GM20000 (cell line): ENCODE results near the gene NFIL3.
A peak's percentile ranks its signal among the peaks of the same experiment; 100 is the strongest.

Experiments used
- DNase-seq: peaks from one replicate; pipeline ENCODE4 v3.0.0; 2012; ENCODE audit warnings: low spot score
- TF ChIP-seq, protein P1 (sequence below): IDR thresholded peaks from 2 replicates; pipeline ENCODE4 v1.5.1; 2012; ENCODE audit warnings: mild to moderate bottlenecking, control low read depth; ENCODE audit errors: extremely low read depth, missing control alignments

The NFIL3 gene

DNA sequence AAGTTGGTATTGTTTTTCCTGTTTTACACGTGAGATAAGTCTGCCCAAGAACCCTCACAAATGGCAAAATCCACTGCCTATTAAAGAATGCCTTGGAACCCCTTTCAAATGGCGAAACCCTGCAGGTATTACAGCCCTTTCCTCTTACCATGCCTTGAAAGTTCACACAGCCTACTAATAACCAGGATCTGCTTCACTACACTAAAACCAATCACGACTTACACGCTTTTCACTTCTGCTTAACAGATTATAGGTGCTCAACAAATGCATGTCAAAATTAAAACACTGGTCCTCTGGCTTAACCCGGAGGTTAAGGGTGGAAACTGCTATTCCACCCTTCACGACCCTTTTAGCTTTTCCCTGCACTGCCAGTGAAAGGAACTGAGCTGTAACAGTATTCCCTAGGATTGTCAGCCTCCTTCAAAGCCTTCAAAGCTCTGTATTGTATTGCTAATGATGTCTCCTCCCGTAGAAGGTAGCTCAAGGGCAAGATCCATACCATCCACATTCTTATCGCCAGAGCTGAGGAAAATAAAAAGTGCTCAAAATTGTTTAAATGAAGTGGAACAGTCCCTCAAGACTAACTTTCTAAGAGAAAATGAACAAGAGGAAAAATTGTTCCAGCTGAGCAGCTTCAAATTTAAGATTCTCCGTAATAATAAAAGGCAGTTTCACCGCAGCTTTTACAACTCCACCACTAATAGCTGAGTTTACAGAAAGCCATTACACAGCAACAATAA is 62.9 kb downstream of the NFIL3 start:
- TF ChIP-seq, protein P1, sequence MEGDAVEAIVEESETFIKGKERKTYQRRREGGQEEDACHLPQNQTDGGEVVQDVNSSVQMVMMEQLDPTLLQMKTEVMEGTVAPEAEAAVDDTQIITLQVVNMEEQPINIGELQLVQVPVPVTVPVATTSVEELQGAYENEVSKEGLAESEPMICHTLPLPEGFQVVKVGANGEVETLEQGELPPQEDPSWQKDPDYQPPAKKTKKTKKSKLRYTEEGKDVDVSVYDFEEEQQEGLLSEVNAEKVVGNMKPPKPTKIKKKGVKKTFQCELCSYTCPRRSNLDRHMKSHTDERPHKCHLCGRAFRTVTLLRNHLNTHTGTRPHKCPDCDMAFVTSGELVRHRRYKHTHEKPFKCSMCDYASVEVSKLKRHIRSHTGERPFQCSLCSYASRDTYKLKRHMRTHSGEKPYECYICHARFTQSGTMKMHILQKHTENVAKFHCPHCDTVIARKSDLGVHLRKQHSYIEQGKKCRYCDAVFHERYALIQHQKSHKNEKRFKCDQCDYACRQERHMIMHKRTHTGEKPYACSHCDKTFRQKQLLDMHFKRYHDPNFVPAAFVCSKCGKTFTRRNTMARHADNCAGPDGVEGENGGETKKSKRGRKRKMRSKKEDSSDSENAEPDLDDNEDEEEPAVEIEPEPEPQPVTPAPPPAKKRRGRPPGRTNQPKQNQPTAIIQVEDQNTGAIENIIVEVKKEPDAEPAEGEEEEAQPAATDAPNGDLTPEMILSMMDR, result no peak
- DNase-seq, result peak; percentile 40

DNA sequence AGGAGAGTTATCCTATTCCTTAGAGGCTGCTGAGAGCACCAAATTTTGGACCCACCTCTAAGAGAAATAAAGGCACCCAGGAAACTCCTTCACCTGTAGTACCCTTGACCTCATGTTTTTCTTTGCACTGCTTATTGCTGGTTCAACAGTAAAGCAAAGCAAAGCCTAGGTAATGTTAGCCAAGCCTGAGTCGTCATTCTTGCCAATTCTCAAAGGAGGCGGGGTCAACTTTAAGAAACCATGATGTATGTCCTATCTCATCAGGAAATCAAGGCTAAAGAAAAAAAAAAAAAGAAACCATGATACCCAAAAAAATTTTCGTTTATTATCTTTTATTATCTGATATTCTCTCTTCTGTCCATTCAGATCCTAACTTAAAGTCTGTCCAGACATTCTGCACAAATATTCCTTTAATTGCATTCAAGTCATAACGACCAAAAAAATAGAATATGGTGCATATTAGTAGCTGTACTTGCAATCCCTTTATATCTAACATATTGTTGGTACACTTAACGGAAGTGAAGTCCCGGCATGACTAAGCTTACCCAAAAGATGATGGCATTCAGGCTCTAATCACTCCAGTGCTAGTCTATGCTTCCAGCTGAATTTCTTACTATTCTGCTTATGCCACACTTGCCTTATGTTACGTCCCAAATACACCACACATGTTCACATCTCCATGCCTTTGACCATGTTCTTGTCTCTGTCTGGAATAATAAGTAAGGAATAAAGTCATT is 63.7 kb downstream of the NFIL3 start:
- DNase-seq, result no peak
- TF ChIP-seq, protein P1, result no peak

DNA sequence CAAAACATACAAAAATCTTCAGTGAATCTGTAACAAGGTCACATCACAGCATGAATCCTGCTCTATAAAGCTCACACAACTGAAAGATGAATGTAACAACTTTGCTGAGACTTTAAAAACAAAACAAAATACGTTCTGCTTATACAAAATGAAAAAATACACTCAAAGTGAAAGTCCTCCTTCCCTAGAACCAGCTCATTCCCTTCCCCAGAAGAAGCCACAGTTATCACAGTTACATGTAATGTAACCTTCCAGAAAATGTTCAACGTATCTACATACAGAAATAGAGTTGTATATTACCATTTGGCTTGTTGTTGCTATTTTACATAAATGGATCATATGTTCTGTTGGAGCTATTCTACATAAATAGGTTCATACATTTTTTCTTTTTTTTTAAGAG is 64.5 kb downstream of the NFIL3 start:
- DNase-seq, result no peak
- TF ChIP-seq, protein P1, result no peak
